Measurements from ENCODE around the gene AP3D1. TPM values are rescaled to one million over a fixed set of nuclear protein-coding genes. Genes with fewer than 3 reads are reported as not detected.
A peak's percentile ranks its signal among the peaks of the same experiment; 100 is the strongest.
"Not testable (repeated sequence)": the region's sequence is repeated elsewhere in the genome, so short reads cannot be mapped to it uniquely, and the experiment has no call there.

AP3D1 gene
- polyA plus RNA-seq (2012; ENCODE audit: insufficient read depth, insufficient read length, low read depth) = 254 TPM

- TF ChIP-seq, protein P1, sequence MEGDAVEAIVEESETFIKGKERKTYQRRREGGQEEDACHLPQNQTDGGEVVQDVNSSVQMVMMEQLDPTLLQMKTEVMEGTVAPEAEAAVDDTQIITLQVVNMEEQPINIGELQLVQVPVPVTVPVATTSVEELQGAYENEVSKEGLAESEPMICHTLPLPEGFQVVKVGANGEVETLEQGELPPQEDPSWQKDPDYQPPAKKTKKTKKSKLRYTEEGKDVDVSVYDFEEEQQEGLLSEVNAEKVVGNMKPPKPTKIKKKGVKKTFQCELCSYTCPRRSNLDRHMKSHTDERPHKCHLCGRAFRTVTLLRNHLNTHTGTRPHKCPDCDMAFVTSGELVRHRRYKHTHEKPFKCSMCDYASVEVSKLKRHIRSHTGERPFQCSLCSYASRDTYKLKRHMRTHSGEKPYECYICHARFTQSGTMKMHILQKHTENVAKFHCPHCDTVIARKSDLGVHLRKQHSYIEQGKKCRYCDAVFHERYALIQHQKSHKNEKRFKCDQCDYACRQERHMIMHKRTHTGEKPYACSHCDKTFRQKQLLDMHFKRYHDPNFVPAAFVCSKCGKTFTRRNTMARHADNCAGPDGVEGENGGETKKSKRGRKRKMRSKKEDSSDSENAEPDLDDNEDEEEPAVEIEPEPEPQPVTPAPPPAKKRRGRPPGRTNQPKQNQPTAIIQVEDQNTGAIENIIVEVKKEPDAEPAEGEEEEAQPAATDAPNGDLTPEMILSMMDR (IDR thresholded peaks at IDR 0.05; ENCODE audit: low read depth, low read length) = no peak
- peaks cover 9% of the 10 kb centered on the region for H3K4me1 ChIP-seq
- H3K27me3 ChIP-seq = no peaks in the 10 kb centered on the region
- H3K9me3 ChIP-seq = no peaks in the 10 kb centered on the region
- H3K36me3 ChIP-seq = peaks cover 15% of the 10 kb centered on the region
- peak; percentile 100 for DNase-seq
- H3K4me3 ChIP-seq (ENCODE audit: low read depth, low read length) = peak within 1 kb of the TSS; percentile 97
Measured at GRCh38 chr19:2151339-2152229, at the start of gene AP3D1. Gene AP3D1, minus strand, starts transcription at chr19:2151566. Its CDS starts 232 bp downstream, at chr19:2151334.

DNA sequence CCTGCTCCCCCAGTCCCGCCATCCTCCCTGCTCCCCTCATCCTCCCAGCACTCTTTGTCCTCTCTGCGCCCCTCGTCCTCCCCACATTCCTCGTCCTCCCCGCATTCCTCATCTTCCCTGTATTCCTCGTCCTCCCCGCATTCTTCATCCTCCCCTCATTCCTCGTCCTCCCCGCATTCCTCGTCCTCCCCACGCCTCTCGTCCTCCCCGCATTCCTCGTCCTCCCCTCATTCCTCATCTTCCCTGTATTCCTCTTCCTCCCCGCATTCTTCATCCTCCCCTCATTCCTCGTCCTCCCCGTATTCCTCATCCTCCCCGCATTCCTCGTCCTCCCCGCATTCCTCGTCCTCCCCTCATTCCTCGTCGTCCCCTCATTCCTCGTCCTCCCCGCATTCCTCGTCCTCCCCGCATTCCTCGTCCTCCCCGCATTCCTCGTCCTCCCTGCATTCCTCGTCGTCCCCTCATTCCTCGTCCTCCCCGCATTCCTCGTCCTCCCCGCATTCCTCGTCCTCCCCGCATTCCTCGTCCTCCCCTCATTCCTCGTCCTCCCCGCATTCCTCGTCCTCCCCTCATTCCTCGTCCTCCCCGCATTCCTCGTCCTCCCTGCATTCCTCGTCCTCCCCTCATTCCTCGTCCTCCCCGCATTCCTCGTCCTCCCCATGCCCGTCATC, 49.4 kb upstream of the AP3D1 start:
- H3K4me3 ChIP-seq (ENCODE audit: low read depth, low read length); DNase-seq; H3K27me3 ChIP-seq; H3K4me1 ChIP-seq; H3K9me3 ChIP-seq: not testable (repeated sequence)
- H3K36me3 ChIP-seq = peaks cover 53% of the 10 kb centered on the region

DNA sequence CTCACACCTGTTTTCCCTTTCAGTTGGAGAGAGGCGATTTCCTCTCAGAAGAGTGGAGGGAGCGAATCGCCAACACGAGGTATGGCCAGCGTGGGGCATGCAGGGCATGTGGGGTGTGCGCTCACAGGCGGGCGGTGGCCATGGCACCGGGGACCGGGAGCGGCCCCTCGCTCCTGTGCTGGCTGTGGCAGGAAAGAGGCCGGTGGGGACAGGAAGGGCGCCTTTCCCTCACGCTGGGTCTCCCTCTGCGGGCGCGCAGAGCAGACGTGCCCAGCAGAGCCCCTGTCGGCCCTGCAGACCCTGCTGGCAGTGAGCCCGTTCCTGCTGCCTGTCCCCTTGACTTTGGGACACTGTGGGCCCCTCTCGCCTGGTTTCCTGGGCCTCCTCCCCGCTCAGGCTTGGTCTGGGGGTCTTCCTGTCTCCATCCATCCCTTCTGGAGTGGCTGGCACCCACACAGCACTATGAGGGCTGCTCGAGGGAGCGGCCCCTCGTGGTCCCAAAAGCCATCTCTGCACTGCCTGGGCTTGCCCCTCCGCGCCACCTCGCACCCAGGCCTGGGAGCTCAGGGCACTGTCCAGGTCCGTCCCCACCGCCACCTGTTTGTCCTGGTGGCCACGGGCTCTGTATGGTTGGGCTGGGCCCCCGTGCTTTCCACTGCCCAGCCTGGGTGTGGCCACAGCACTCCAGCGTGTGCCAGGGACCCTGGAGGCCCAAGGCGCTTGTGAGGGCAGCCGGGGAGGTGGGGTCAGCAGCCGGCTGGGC, 48.7 kb upstream of the AP3D1 start:
- Histone ChIP-seq H3K36me3 (peaks cover 55% of the 10 kb centered on the region), H3K27me3 (no peaks in the 10 kb centered on the region), H3K9me3 (no peaks in the 10 kb centered on the region), H3K4me1 (no peaks in the 10 kb centered on the region), H3K4me3 (ENCODE audit: low read depth, low read length) (no peak overlapping the region)
- DNase-seq = no peak
- TF ChIP-seq, protein P1 (IDR thresholded peaks at IDR 0.05; ENCODE audit: low read depth, low read length) = no peak

DNA sequence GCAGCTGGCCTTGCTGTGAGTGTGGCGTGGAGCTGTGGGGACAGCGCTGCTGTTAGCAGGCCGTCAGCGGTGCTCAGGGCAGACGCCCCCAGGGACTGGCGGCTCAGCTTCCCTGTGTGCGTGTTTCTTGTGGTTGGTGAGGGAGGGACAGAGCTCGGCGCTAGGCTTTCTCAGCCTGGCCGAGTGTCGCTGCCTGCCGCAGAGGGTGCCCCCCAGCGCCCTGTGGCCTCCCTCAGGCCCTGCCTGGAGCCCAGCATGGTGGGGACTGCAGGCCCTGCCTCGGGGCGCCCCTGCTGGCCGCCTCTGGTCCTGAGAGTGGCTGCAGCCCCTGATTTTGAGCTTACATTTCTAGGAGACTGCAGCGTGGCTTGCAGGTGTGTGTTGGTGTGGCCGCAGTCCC, 47.8 kb upstream of the AP3D1 start:
- H3K27me3 ChIP-seq = no peaks in the 10 kb centered on the region
- H3K4me3 ChIP-seq (ENCODE audit: low read depth, low read length) = no peak overlapping the region
- no peaks in the 10 kb centered on the region for H3K4me1 ChIP-seq
- TF ChIP-seq, protein P1 (IDR thresholded peaks at IDR 0.05; ENCODE audit: low read depth, low read length) = peak; percentile 64
- no peaks in the 10 kb centered on the region for H3K9me3 ChIP-seq
- peak; percentile 68 for DNase-seq
- peaks cover 59% of the 10 kb centered on the region for H3K36me3 ChIP-seq

DNA sequence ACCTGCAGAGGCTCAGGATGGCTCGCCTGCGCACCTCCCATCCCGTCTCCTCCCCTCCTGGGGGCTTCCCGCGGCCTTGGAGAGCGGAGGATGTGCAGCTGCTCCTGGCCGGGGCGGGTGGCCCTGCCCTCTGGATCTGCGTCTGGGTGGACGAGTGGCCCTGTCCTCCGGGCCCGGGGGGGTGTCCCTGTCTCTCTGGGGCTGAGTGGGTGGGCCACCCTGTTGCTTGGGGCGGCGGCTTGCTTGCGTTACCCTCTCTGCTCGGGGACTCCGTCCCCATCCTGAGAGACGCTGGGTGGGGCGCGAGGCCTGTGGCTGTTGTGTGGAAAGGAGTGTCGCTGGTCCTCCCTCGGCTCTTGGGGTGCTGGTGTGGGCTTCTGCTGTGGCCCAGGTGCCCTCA, 47.0 kb upstream of the AP3D1 start:
- Histone ChIP-seq H3K4me1 (no peaks in the 10 kb centered on the region), H3K9me3 (no peaks in the 10 kb centered on the region), H3K36me3 (peaks cover 53% of the 10 kb centered on the region), H3K4me3 (ENCODE audit: low read depth, low read length) (no peak overlapping the region), H3K27me3 (no peaks in the 10 kb centered on the region)
- DNase-seq = no peak
- TF ChIP-seq, protein P1 (IDR thresholded peaks at IDR 0.05; ENCODE audit: low read depth, low read length) = no peak

DNA sequence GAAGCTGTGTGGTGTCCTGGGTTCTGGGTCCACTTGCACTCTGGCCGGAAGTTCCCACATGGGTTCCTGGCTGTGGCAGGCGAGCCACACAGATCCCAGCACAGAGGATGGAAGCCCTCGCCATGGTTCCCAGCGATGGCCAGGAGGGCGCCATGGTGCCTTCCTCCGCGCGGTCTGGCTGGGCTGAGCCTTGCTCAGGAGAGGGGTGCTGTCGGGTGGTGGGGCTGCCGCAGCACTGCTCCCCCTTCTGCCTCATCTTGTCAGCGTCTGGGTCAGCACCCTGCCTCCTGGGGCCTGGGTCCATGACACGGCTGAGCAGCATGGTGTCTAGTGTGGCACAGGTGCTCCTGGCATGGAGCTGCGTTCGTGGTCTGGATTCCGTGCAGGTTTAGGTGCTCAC, 45.9 kb upstream of the AP3D1 start:
- Histone ChIP-seq H3K4me3 (ENCODE audit: low read depth, low read length) (no peak overlapping the region), H3K27me3 (no peaks in the 10 kb centered on the region), H3K36me3 (peaks cover 60% of the 10 kb centered on the region), H3K4me1 (no peaks in the 10 kb centered on the region), H3K9me3 (no peaks in the 10 kb centered on the region)
- DNase-seq = no peak
- TF ChIP-seq, protein P1 (IDR thresholded peaks at IDR 0.05; ENCODE audit: low read depth, low read length) = no peak

Measured in BE2C (cell line).